Hepatic stellate cell (primary cell): ENCODE measurements around the gene TBC1D1.
A peak's percentile ranks its signal among the peaks of the same experiment; 100 is the strongest.
"Not testable (repeated sequence)": the region's sequence is repeated elsewhere in the genome, so short reads cannot be mapped to it uniquely, and the experiment has no call there.

Experiments used
- DNase-seq: peaks from one replicate; pipeline ENCODE4 v3.0.0; 2011; ENCODE audit warnings: low spot score

The TBC1D1 gene

GRCh38 chr4:38013461-38014366, 122.8 kb downstream of the TBC1D1 start:
- peak; percentile 30 for DNase-seq

GRCh38 chr4:38014421-38014852, 123.6 kb downstream of the TBC1D1 start:
- no peak for DNase-seq

GRCh38 chr4:38015886-38016515, 125.1 kb downstream of the TBC1D1 start:
- peak; percentile 16 for DNase-seq

GRCh38 chr4:38016698-38017097, 125.8 kb downstream of the TBC1D1 start:
- DNase-seq, result no peak

GRCh38 chr4:38017609-38018008, 126.7 kb downstream of the TBC1D1 start:
- DNase-seq, result no peak

- DNase-seq, result no peak
These were observed 129.5 kb downstream of the TBC1D1 start for GRCh38 chr4:38020386-38020785.

GRCh38 chr4:38020961-38021360, 130.1 kb downstream of the TBC1D1 start:
- not testable (repeated sequence) for DNase-seq

GRCh38 chr4:38021751-38022150, 130.9 kb downstream of the TBC1D1 start:
- no peak for DNase-seq

- DNase-seq, result no peak
These were observed 132.7 kb downstream of the TBC1D1 start for GRCh38 chr4:38023347-38024205.

GRCh38 chr4:38024206-38024509, 133.3 kb downstream of the TBC1D1 start:
- no peak for DNase-seq

- DNase-seq, result no peak
These were observed 134.8 kb downstream of the TBC1D1 start for GRCh38 chr4:38025665-38026064.

- no peak for DNase-seq
These were observed 135.4 kb downstream of the TBC1D1 start for GRCh38 chr4:38026158-38026740.

- peak; percentile 31 for DNase-seq
These were observed 139.1 kb downstream of the TBC1D1 start for GRCh38 chr4:38030023-38030422.

GRCh38 chr4:38034986-38035882, 144.3 kb downstream of the TBC1D1 start:
- peak; percentile 66 for DNase-seq

GRCh38 chr4:38036548-38036947, 145.7 kb downstream of the TBC1D1 start:
- DNase-seq, result no peak

GRCh38 chr4:38037612-38038011, 146.7 kb downstream of the TBC1D1 start:
- no peak for DNase-seq

GRCh38 chr4:38040619-38041018, 149.7 kb downstream of the TBC1D1 start:
- no peak for DNase-seq

- DNase-seq, result no peak
These were observed 153.2 kb downstream of the TBC1D1 start for GRCh38 chr4:38044060-38044459.

- DNase-seq, result no peak
These were observed 154.6 kb downstream of the TBC1D1 start for GRCh38 chr4:38045289-38045988.

- DNase-seq, result no peak
These were observed 156.0 kb downstream of the TBC1D1 start for GRCh38 chr4:38046727-38047489.
